Measurements from ENCODE around the gene SLC16A3.

Gene SLC16A3

DNA sequence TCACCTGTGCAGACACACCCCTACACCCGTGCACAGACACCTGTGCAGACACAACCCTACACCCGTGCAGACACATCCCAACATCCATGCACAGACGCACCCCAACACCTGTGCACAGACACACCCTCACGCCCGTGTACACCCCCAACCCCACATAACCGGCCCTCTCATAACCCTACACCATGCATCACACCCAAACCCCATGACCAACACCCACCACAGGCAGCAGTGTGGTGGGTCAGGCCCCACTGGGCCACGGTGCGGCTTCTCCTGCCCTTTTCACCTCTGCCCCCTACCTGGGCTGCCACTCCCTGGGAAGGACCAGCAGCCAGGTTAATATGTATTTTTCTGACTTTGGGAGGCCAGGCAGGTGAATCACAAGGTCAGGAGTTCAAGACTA is 4.2 kb upstream of the SLC16A3 start:
- DNase-seq, result no peak

DNA sequence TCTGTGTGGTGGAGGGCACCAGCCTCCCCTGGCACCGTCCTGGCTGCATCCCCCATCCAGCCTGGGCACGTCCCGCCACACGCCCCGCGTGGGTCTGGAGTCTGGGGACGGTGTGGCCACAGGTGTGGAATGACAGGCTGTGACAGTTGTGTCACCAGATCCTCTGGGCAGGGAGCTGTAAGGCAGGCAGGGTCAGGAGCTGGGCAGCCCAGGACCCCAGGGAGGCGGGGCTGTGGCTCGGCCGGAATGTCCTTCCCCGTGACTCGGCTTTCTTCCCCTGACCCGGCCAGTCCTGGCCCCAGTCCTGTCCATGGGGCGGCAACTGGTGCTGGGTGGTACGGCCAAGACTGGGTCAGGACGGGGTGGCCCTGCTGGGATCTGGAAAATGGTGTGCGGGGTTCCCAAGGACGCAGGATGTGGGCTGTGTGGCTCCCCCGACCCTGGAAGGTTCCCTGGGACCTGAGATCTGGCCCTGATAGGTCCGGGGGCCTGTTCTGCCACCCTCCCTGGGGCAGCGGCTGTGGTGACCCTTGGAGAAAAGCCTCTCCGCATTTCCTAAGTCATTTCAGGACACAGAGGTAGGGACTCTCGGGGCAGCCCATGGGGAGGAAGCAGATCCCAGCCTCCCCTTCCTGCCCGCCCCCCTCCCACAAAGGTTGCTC is 3.3 kb upstream of the SLC16A3 start:
- DNase-seq, result no peak

DNA sequence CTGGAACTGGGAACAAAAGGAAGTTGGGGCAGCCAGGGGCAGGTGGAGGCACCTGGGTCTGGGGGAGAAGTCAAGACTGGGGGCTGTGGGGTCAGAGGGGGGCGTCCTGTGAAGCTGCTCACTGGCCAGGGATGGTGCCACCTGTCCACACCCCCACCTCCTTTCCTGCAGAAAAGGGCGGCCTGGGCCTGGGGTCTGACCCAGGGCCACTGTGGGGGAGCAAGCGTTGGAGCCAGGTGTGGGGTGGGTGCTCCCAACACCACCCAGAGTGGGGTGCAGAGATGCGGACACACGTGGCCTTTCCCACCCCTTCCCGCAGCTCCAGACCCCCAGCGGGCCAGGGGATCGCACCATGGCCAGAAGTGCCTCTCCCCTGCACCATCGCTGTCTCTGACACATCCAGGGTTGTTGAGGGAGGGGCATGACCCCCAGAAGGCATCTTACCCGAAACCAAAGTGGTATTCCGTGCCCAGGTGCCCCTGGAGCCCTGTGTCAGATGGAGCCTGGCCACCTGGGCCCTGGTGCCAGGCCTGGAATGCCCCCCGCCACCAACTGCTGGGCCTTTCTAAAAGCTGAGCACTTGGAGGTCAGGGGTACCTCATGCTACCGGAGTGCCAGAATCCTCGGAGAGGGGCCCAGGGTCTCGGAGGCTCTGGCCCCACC is 2.6 kb upstream of the SLC16A3 start:
- no peak for DNase-seq

DNA sequence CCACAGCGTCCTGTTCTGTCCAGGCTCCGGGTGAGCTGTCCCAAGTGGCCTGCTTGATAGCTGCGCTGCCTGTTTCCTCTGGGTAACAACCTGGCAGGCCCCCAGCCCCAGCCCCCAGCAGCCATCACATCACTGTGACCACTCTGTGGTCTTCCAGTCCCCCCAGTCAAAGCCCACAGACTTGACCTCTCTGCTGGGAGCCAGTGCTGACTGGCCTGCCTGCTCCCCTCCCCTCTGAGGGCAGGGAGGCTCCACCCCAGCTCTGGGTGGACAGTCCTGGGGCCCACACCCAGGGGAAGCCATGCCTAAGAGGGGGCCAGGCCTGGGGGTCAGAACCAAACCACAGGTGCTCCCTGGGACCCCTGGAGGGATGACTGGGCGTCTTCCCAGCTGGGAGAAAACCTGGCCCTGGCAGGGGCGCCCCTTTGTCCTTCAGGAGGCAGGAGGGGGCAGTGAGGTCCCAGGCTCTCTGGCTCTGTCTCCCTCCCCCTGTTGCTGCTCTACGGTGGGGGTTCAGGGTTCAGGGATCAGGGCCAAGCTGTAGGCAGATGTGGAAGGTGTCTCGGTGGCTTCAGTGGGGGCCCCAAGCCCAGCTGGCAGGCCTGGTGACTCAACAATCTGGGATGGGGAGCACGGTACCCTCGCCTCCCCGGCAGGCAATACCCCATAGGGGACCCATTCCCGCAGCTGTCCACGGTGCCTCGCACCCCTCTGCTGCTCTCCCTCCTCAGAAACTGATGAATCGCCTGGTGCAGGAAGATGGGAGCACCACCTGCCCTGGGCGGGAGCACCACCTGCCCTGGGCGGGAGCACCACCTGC is 1.8 kb upstream of the SLC16A3 start:
- no peak for DNase-seq

DNA sequence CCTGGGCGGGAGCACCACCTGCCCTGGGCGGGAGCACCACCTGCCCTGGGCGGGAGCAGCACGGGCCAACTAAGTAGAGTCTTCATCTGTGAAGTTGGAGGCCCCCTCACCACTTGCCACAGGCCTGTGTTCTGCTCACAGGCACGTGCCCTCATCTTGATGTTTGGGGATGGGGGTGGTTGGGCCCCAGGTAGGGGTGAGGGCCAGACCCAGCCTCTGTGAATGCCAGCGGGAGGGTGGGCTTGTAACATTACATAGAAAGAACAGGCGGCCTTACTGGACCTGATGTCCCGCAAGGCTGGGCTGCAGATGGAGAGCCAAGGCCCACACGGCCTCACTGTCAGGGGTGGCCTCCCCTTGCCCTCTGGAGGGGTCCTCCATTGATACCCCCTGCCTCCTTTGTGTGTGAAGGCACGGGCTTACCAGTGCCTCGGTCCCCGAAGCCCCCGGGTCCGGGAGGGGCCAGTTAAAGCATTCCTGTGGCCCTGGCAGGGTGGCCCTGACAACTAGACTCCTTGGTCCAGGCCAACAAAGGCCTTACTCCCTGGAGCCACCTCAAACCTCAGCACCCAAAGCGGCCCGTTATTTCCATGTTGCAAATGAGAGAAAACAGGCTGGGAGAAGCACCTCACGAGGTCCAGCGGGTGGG is 1.1 kb upstream of the SLC16A3 start:
- DNase-seq, result no peak

DNA sequence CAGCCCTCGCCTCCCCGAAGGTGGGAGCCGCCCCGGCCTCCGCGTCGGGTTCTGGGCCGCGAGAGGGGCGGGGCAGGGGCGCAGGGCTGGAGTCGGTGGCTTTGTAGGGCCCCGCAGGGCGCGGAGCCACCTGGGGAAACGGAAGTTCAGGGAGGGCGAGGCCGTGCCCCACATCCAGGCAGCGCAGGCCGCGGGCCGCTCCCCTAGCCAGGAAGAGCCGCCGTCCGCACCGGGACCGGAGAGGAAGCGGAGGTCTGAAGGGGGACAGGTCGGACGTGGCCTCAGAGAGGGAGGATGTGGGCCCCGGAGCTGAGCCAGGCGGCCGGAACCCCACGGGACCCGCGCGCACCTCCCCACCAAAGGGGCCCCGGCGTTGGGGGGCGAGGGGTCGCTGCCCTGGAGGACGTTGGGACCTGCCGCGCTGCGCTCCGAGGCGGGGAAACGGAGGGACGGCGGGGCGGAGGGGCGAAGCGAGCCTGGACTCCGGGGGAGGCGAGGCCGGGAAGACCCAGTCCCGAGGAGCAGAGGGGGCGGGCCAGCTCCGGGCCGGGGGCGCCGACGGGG is 482 bp upstream of the SLC16A3 start:
- DNase-seq, result peak; percentile 69

DNA sequence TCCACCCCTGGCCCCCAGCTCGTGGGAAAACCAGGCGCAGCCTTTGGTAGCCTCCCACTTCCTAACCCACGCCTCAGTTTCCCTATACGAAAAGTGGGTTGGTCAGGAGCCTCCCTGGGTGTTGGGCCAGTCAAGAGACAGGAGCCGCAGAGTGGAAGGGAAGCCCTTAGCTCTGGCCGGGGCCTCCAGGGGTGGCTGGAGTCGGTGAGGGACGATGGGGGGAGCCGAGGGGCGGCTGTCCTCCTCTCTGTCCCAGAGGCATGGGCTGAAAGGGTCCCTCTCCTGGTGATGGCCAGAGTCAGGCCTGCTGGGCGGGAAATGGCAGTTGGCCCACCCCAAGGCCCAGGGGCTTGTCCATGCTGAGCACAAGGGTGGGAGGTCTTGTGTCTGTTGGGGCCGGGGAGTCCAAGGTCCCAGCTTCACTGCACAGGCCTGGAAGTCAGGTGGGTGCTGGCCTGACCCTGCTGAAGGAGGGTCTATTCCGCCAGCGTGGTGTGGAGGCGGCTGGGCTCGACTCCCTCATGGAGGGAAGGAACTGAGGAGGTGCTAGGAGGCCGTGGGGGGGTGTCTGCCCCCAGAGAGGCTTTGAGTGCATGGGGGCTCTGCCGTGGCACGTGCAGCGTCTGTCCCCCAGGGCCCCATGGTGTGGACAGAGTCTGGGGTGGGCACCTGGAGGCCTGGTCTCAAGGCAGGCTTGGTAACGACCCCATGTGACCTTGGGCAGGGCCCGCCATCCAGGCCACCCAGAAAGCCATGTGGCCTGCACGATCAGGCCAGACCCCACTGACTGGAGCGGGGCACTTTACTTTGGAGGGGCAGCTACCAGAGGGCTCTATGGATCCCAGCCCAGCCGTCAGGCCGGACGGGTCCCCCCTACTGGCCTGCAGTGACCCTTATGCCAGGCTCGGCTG is 1.1 kb downstream of the SLC16A3 start:
- DNase-seq, result no peak

DNA sequence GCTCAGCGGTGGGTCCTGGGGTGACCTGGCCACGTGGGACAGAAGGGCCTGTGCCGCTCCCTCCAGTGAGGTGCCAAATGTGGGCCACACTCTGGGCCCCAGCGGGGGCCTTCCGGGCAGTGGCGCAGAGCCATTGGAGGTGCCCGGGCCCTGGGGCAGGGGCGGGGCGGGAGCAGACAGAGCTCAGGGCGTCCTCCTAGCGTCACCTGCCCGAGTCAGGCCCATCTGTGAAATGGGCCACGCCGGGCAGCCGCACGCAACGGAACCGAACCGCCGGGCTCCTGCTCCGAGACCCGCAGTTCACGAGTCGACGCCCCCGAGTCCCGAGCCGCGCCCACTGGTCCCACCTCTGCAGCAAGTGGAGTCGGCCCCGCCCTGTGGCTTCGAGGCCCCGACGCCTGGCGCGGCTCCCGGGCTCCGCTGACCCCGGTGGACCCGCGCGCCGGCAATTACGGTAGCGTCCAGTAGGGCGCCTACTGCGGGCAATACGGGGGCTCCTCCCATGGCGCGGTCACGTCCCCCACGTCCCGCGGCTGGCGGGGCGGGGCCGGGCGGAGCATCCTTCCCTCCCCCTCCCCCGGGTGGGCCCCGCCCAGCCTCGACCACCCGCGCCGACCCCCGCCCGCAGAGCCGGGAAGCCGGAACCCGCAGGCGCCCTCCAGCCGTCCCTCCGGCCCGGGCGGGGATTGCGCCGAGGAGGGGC is 1.9 kb downstream of the SLC16A3 start:
- DNase-seq, result peak; percentile 76

DNA sequence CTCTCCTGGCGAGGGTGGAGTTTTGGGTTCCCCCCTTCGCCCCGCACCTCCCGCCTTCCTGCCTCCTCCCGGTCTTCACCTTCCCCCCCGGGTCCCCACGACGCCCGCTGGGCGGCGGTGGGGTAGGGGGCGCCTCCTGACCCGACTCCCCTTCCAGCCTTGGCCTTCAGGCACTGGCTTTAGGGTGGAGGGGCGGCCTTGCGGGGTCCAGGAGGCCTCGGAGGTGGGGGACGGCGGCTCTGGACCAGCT is 2.4 kb downstream of the SLC16A3 start:
- no peak for DNase-seq

DNA sequence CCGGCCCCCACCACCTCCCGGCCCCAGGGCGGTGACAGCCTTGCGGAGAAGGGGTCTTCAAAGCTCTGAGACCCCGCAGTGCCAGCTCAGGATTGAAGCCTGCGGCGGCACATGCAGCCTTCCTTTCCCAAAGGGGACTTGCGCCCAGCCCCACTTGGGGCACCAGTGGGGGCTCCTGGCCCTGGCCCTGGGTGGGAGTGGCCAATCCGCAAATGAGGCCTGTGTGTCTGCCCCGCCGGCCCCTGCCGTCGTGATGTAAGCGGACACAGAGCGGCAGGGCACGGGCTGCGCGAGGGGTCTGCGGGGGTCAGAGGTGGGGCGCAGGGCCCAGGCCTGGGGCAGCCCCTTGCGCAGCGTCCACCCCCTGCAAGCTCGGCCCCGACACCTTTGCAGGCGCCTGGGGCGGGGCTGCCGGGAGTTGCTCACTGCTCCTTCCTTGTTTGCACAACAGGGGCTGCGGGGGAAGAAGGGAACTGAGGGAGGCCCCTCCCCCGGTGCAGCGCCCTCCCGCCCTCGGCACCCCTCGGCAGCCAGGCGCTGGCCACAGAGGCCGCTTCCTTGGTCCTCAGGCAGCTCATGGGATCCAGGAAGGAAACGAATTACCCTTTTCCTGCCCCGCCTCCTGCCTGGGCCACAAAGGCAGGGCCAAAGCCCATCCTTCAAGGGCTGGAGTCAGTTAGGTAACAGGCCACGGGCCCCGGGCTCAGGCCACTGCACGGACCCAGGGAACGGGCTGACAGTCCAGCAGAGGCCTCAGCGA is 2.9 kb downstream of the SLC16A3 start:
- DNase-seq, result no peak

DNA sequence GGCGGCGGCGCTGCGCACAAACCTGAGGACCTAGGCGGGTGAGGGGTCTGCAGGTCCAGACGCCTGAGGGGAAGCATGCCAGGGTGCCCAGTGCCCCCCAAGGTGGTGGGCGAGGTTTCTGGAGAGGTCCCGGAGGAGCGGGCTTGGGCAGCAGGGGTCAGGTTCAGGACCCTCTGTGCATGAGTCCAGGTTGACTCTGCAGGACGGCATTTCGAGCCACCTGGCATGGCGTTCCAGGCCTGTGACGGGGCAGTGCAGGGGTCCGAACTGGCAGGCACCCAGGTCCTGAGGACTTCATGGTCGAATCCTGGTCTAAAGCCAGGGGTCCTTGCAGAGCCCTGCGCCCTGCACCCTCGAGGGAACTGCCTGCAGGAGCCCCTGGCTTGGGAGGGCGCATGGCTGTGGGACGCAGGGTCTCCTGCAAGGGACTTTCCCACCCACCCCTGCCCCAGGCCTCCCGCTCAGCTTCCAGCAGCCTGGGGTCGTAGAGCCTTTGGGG is 3.5 kb downstream of the SLC16A3 start:
- DNase-seq, result no peak

DNA sequence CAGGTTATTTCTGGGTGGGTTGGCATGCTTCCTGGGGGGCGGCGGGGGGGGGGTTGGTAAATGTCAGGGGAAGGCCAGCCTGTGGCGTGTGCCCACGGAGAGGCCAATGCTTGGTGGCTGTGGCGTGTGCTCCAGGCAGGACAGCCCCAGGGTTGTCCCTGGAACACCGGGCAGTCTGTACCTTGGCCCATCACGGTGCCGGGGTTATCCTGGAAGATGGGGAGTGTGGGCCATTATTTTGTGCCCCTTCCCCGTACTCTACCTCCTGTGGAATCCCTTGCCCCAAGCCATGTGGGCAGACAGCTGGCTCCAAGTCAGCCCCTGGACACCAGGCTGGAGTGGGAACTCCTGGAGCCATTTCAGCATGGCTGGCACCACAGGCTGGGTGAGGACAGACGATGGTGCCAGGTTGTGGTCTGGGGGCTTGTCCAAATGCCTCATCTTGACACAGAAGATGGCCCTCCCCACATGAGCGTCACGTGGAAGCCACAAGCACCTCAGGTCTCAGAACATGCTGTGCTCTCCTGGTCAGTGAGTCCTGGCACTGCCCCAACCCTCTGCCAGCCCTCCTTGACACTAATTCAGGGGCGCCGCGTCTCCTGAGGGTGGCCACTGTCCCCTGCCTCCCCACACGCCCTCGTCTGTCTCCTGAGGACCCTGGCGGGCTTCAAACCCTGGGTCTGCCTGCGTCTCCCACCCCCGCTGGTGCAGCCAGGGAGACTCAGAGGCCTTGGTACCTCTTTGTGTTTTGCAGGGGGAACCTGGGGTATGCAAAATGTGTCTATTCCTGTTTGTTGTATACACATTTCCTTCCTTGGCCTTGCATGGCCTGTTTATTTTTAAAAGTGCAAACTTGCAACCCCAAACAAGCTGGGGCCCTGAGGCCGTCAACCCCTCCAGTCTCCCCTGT is 4.3 kb downstream of the SLC16A3 start:
- no peak for DNase-seq

DNA sequence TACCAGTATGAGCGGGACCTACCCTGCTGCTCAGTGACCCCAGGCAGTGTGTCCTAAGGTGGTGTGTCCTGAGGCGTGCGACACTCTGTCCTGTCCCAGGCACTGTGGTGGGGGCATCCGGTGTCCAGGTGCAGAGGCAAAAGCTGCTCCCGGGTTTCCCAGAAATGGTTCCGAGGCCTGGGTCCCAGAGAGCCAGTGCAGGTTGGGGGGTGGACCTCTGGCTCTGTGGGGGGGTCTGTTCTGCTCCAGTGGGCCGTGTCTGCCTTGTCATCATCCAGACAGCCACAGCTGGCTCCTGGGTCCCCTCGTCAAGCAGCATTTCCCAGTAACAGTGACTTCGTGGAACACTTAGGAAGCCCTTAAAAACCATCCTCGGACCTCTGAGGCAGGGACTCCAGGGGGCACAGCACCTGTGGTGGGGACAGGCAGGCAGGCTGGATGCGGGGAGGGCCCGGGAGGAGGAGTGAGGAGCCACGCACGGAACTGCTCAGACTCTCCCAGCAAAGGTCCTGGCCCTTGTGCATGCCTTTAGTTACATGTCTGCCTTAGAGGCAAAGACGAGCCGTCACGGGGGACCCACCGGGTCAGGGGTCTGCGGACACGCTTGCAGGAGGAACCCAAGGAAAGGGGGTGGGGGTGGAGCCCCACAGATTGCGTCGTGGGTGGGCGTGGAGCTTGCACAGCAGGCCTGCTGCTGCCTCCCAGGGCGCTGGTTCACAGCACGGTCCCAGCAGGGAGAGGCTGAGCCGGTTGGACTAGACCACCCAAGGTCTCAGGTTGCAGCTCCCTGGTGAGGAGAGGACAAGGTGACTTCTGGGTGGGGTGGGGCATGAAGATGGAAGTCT is 5.6 kb downstream of the SLC16A3 start:
- no peak for DNase-seq

DNA sequence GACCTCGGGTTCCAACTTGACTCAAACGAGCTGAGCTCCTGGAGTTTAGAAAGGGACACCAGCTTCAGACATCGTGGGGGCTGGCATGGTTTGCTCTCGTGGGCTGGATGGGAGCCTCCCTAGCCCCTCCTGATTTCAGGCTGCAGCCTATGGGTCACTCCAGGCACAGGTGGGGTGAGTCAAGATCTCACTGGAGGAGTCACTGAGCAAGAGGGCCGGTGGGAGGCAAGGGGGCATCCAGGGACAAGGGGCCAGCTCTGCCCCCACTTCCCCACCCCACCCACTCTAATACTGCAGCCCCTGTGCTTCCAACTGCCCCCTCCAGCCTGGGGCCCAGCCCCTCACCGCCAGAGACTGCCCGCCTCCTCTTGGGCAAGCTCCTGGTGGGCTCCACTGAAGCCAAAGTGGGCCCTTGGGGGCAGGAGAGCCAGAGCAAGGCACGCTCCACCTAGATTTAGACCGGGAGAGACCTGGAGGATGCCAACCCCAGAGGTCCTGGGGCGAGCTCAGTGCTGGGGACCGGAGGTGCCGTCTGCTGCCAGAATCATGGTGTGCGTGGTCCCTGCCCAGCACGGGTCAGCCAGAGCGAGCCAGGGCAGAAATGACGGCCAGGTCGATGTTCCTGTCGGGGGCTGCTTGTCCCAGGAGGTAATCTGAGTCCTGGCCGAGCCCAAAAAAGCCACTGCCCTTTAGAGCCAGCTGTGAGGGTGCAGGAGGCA is 6.4 kb downstream of the SLC16A3 start:
- no peak for DNase-seq

DNA sequence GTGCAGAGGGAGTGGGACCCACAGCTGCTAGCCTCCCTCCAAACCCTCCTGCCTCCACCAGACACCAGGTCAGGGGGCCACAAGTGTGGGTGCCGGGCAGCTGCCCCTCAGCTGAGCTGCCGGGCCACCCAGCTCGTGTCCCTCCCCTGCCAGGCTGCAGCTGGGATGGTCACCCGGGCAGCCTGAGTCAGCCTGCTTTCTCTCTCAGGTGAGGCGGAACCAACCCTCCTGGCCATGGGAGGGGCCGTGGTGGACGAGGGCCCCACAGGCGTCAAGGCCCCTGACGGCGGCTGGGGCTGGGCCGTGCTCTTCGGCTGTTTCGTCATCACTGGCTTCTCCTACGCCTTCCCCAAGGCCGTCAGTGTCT is 6.9 kb downstream of the SLC16A3 start:
- no peak for DNase-seq

DNA sequence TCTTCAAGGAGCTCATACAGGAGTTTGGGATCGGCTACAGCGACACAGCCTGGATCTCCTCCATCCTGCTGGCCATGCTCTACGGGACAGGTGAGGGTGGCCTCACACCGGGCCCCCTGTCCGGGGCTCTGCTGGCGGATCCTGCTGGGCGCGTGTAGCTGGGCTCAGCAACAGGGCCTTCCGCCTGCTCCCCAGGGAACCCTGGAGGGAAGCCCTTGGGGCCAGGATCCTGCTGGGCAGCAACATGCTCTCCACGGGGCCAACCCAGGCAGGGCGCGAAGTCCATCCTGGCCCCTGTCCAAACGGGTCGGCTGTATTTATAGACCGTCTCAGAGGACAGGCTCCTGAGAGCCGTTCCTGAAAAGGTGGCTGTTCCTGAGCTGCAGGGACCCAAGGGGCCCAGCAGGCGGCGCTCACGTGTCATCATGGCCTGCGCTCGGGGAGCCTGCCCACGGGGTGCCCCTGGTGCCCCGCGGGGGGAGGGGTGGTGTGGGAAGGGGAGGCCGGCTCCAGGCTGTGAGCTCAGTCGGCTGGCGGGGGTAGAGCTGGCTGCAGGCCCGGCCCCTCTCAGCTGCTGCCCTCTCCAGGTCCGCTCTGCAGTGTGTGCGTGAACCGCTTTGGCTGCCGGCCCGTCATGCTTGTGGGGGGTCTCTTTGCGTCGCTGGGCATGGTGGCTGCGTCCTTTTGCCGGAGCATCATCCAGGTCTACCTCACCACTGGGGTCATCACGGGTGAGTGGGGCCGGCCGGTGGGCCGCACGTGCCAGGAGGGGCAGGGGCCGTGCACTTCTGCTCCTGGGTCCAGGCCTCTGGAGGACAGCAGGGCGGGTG is 7.5 kb downstream of the SLC16A3 start:
- peak; percentile 82 for DNase-seq

DNA sequence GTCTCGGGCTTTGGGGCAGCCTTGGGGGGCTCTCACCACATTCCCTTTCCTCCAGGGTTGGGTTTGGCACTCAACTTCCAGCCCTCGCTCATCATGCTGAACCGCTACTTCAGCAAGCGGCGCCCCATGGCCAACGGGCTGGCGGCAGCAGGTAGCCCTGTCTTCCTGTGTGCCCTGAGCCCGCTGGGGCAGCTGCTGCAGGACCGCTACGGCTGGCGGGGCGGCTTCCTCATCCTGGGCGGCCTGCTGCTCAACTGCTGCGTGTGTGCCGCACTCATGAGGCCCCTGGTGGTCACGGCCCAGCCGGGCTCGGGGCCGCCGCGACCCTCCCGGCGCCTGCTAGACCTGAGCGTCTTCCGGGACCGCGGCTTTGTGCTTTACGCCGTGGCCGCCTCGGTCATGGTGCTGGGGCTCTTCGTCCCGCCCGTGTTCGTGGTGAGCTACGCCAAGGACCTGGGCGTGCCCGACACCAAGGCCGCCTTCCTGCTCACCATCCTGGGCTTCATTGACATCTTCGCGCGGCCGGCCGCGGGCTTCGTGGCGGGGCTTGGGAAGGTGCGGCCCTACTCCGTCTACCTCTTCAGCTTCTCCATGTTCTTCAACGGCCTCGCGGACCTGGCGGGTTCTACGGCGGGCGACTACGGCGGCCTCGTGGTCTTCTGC is 8.4 kb downstream of the SLC16A3 start:
- no peak for DNase-seq
